ENCODE data around the gene GALNTL6. TPM values are rescaled to one million over a fixed set of nuclear protein-coding genes. Genes with fewer than 3 reads are reported as not detected.

The GALNTL6 gene
- total and polyA plus RNA-seq, 2 donors from 2014 or later, result 0.60 TPM; not detected in 1

DNA sequence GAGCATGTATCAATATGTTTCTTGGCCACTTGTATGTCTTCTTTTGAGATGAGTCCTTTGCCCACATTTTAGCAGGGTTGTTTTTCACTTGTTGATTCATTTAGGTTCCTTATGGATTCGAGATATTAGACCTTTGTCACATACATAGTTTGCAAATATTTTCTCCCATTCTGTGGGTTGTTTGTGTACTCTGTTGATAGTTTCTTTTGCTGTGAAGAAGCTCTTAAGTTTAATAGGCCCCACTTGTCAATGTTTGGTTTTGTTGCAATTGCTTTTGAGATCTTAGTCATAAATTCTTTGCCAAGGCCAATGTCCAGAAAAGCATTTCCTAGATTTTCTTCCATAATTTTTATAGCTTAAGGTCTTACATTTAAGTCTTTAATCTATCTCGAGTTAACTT, 1074.8 kb downstream of the GALNTL6 start:
- no peak overlapping the region for H3K9ac ChIP-seq (ENCODE audit: low read length in 3 of 3)
- H3K27ac ChIP-seq (ENCODE audit: low read depth in 2 of 2, low read length in 2 of 2), result no peak overlapping the region
- intact Hi-C loops (cut with DNase I), result no loop called here
- no peaks in the 10 kb centered on the region for H3K9me3 ChIP-seq (ENCODE audit: control insufficient read depth in 2 of 3, insufficient read depth in 1 of 3, low read length in 3 of 3)
- no peaks in the 10 kb centered on the region for H3K27me3 ChIP-seq (ENCODE audit: control insufficient read depth, insufficient read depth, low read length)
- no peak for FAIRE-seq
- no peak for DNase-seq
- H3K36me3 ChIP-seq (ENCODE audit: control insufficient read depth in 2 of 3, insufficient read depth in 3 of 3, low read length in 3 of 3), result no peaks in the 10 kb centered on the region
- no peak overlapping the region for H3K4me3 ChIP-seq (ENCODE audit: low read length in 3 of 3)
- no peak for TF ChIP-seq CTCF (IDR thresholded peaks at IDR 0.05; ENCODE audit: borderline replicate concordance, extremely low read depth, insufficient read depth)
- no peaks in the 10 kb centered on the region for H3K4me1 ChIP-seq (ENCODE audit: control insufficient read depth in 2 of 3, insufficient read depth in 2 of 3, low read depth in 1 of 3, low read length in 3 of 3)

DNA sequence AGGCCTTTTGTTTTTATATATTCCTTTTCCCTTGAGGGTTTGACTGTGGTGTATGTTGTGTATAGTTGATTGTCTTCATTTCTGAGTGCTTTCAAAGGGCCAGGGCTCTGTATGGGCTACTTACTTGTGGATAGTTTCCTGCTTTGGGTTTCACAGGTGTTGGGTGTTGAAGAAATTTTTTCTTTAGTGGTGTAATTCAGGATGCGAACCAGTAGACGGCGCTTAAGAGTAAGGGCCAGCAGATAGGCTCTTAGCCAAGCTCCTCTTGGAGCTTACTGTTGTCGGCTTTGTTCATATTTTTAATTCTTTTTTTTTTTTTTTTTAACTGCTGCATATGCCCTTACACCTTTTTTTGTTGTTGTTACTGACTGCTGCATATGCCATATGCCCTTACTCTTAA, 1079.1 kb downstream of the GALNTL6 start:
- peaks cover 0 to 6% (median 0%) of the 10 kb centered on the region in 3 donors for H3K9me3 ChIP-seq (ENCODE audit: control insufficient read depth in 2 of 3, insufficient read depth in 1 of 3, low read length in 3 of 3)
- no peaks in the 10 kb centered on the region for H3K4me1 ChIP-seq (ENCODE audit: control insufficient read depth in 2 of 3, insufficient read depth in 2 of 3, low read depth in 1 of 3, low read length in 3 of 3)
- FAIRE-seq (no peak), DNase-seq (no peak)
- no peak overlapping the region for H3K9ac ChIP-seq (ENCODE audit: low read length in 3 of 3)
- no peaks in the 10 kb centered on the region for H3K36me3 ChIP-seq (ENCODE audit: control insufficient read depth in 2 of 3, insufficient read depth in 3 of 3, low read length in 3 of 3)
- intact Hi-C loops (cut with DNase I), result no loop called here
- H3K27ac ChIP-seq (ENCODE audit: low read depth in 2 of 2, low read length in 2 of 2), result no peak overlapping the region
- no peaks in the 10 kb centered on the region for H3K27me3 ChIP-seq (ENCODE audit: control insufficient read depth, insufficient read depth, low read length)
- peak; percentile 15 for TF ChIP-seq CTCF (IDR thresholded peaks at IDR 0.05; ENCODE audit: borderline replicate concordance, extremely low read depth, insufficient read depth)
- no peak overlapping the region for H3K4me3 ChIP-seq (ENCODE audit: low read length in 3 of 3)

- no peak for TF ChIP-seq CTCF (IDR thresholded peaks at IDR 0.05; ENCODE audit: borderline replicate concordance, extremely low read depth, insufficient read depth)
- FAIRE-seq (no peak), DNase-seq (no peak)
- no peaks in the 10 kb centered on the region for H3K36me3 ChIP-seq (ENCODE audit: control insufficient read depth in 2 of 3, insufficient read depth in 3 of 3, low read length in 3 of 3)
- intact Hi-C loops (cut with DNase I), result no loop called here
- no peaks in the 10 kb centered on the region for H3K27me3 ChIP-seq (ENCODE audit: control insufficient read depth, insufficient read depth, low read length)
- H3K9ac ChIP-seq (ENCODE audit: low read length in 3 of 3), result no peak overlapping the region
- H3K4me3 ChIP-seq (ENCODE audit: low read length in 3 of 3), result no peak overlapping the region
- H3K9me3 ChIP-seq (ENCODE audit: control insufficient read depth in 2 of 3, insufficient read depth in 1 of 3, low read length in 3 of 3), result peaks cover 0 to 6% (median 0%) of the 10 kb centered on the region in 3 donors
- H3K27ac ChIP-seq (ENCODE audit: low read depth in 2 of 2, low read length in 2 of 2), result no peak overlapping the region
- no peaks in the 10 kb centered on the region for H3K4me1 ChIP-seq (ENCODE audit: control insufficient read depth in 2 of 3, insufficient read depth in 2 of 3, low read depth in 1 of 3, low read length in 3 of 3)
Measured at GRCh38 chr4:172895699-172896098, 1082.5 kb downstream of the GALNTL6 start.

DNA sequence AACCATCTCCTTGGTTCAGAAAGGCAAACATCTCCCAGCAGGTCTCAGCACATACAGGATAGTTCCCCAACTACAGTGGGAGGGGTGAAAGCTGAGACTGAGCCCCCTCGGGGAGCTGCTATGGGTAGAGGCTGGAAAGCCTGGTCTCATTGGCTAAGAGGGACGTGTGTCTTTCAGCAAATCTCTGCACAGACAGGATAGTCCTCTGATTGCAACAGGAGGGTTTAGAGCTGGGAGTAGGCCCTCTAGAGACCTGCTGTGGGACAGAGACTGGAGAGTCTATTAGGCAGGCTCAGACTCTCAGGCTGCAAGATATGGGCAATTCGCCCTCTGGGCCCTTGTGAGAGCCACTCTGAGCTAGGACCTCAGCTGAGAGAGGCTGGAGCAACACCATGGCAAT, 1083.8 kb downstream of the GALNTL6 start:
- Histone ChIP-seq H3K27me3 (ENCODE audit: control insufficient read depth, insufficient read depth, low read length) (no peaks in the 10 kb centered on the region), H3K4me3 (ENCODE audit: low read length in 3 of 3) (no peak overlapping the region), H3K9ac (ENCODE audit: low read length in 3 of 3) (no peak overlapping the region), H3K36me3 (ENCODE audit: control insufficient read depth in 2 of 3, insufficient read depth in 3 of 3, low read length in 3 of 3) (no peaks in the 10 kb centered on the region), H3K27ac (ENCODE audit: low read depth in 2 of 2, low read length in 2 of 2) (no peak overlapping the region), H3K4me1 (ENCODE audit: control insufficient read depth in 2 of 3, insufficient read depth in 2 of 3, low read depth in 1 of 3, low read length in 3 of 3) (no peaks in the 10 kb centered on the region), H3K9me3 (ENCODE audit: control insufficient read depth in 2 of 3, insufficient read depth in 1 of 3, low read length in 3 of 3) (peaks cover 0 to 6% (median 0%) of the 10 kb centered on the region in 3 donors)
- intact Hi-C loops (cut with DNase I), result no loop called here
- TF ChIP-seq CTCF (IDR thresholded peaks at IDR 0.05; ENCODE audit: borderline replicate concordance, extremely low read depth, insufficient read depth), result no peak
- FAIRE-seq, result no peak
- no peak for DNase-seq

Measured in kidney (tissue), 14 donors.